Natural killer cell (primary cell): ENCODE data around the gene THOP1. TPM values are rescaled to one million over a fixed set of nuclear protein-coding genes. Genes with fewer than 3 reads are reported as not detected.

Source experiments
- ATAC-seq, 3 donors: fragments of 150-1000 bp in 2 of 3; fragments of 200-7000 bp in 1 of 3; cut with Tn5 transposase; 1 replicate in 1 of 3; 2 replicates in 2 of 3; pipeline ENCODE4 v1.10.0; 2021; ENCODE audit warnings: mild to moderate bottlenecking in 2 of 3, moderate library complexity in 2 of 3
- DNase-seq, 2 donors: peaks; one replicate each; pipeline versions ENCODE4 v3.0.0 to v3.0.0-alpha.2; 2013 to 2021; ENCODE audit warnings: mixed read lengths in 1 of 2
- H3K27ac ChIP-seq: one replicate; pipeline ENCODE4 v1.5.1; 2013; ENCODE audit warnings: mild to moderate bottlenecking, low read length
- H3K27me3 ChIP-seq: one replicate; pipeline ENCODE4 v1.6.1; 2013; ENCODE audit warnings: low read length; ENCODE audit not compliant: control insufficient read depth, insufficient read depth
- H3K36me3 ChIP-seq: one replicate; pipeline ENCODE4 v1.6.1; 2013; ENCODE audit warnings: low read length; ENCODE audit not compliant: control insufficient read depth, insufficient read depth
- H3K4me1 ChIP-seq: one replicate; pipeline ENCODE4 v1.6.1; 2013; ENCODE audit warnings: low read length; ENCODE audit not compliant: control insufficient read depth, insufficient read depth
- H3K4me3 ChIP-seq: one replicate; pipeline ENCODE4 v1.5.1; 2013; ENCODE audit warnings: low read length
- H3K9me3 ChIP-seq: one replicate; pipeline ENCODE4 v1.6.1; 2013; ENCODE audit warnings: low read length; ENCODE audit not compliant: control insufficient read depth, insufficient read depth
- H3K27ac Mint-ChIP-seq, 2 donors: one replicate each; pipeline ENCODE4 v1.8.0; 2022; ENCODE audit warnings: mild to moderate bottlenecking in 2 of 2, mixed read lengths in 2 of 2, moderate library complexity in 1 of 2
- H3K27me3 Mint-ChIP-seq, 2 donors: one replicate each; pipeline ENCODE4 v1.8.0; 2022; ENCODE audit warnings: low read depth in 2 of 2, mixed read lengths in 2 of 2
- H3K36me3 Mint-ChIP-seq: one replicate; pipeline ENCODE4 v1.8.0; 2022; ENCODE audit warnings: mixed read lengths
- H3K4me1 Mint-ChIP-seq, 2 donors: one replicate each; pipeline ENCODE4 v1.8.0; 2022; ENCODE audit warnings: mixed read lengths in 2 of 2
- H3K4me3 Mint-ChIP-seq: one replicate; pipeline ENCODE4 v1.8.0; 2022; ENCODE audit warnings: mild to moderate bottlenecking, moderate library complexity, mixed read lengths
- H3K9me3 Mint-ChIP-seq, 2 donors: one replicate each; pipeline ENCODE4 v1.8.0; 2022; ENCODE audit warnings: mixed read lengths in 2 of 2
- CTCF ChIP-seq: fragments of 200-600 bp; IDR thresholded peaks from one replicate; pipeline ENCODE4 v1.8.0; 2022; ENCODE audit warnings: antibody characterized with exemption
- WGBS: methylation state at CpG from one replicate; pipeline ENCODE4 v1.1.7; 2013; ENCODE audit warnings: missing lambda C conversion rate; ENCODE audit not compliant: insufficient coverage; 5-methylcytosine and 5-hydroxymethylcytosine counted together
- intact Hi-C: fragments of 100-400 bp; cut with micrococcal nuclease; formaldehyde crosslinking; loops from one replicate; pipeline ENCODE4 v1.14.2; 2022
- total RNA-seq, 4 donors: library from RNA; stranded (reverse); fragments of 120-200 nt in 1 of 4; gene quantifications; one replicate each; pipeline versions ENCODE4 v1.2.3 to v1.2.4, GENCODE V29; 2013 to 2022

The THOP1 gene
- total RNA-seq, 3 donors from 2014 or later (not counting 1 experiment from before 2014, with no cell fraction given) = 31.6 to 44.0 (median 33.4) TPM

- peaks cover 4 to 16% of the 10 kb centered on the region in 2 donors for H3K9me3 Mint-ChIP-seq
- peaks cover 41% of the 10 kb centered on the region for H3K36me3 Mint-ChIP-seq
- no peak overlapping the region for H3K4me3 Mint-ChIP-seq
- H3K4me1 ChIP-seq = no peaks in the 10 kb centered on the region
- intact Hi-C loops = no loop called here
- H3K4me1 Mint-ChIP-seq = peaks cover 8 to 11% of the 10 kb centered on the region in 2 donors
- ATAC-seq (no peak), DNase-seq (no peak)
- peaks cover 29% of the 10 kb centered on the region for H3K36me3 ChIP-seq
- no peak overlapping the region for H3K27ac ChIP-seq
- no peaks in the 10 kb centered on the region for H3K27me3 Mint-ChIP-seq
- no peaks in the 10 kb centered on the region for H3K27me3 ChIP-seq
- 95% methylated on average over 2 of the region's 3 CpGs for WGBS
- peaks cover 42% of the 10 kb centered on the region for H3K9me3 ChIP-seq
- no peak overlapping the region for H3K27ac Mint-ChIP-seq
- no peak overlapping the region for H3K4me3 ChIP-seq
- TF ChIP-seq CTCF = no peak
These were observed 69.5 kb downstream of the THOP1 start for GRCh38 chr19:2854849-2855248.

GRCh38 chr19:2856457-2857050 lies 71.3 kb downstream of the THOP1 start:
- Mint-ChIP-seq H3K4me1 (peaks cover 0 to 4% of the 10 kb centered on the region in 2 donors), H3K9me3 (peaks cover 4 to 16% of the 10 kb centered on the region in 2 donors), H3K27me3 (no peaks in the 10 kb centered on the region), H3K27ac (no peak overlapping the region), H3K4me3 (peak overlapping the region; percentile 13), H3K36me3 (peaks cover 35% of the 10 kb centered on the region)
- peak in 1 of 2 donors; percentile 77 for DNase-seq
- H3K36me3 ChIP-seq = peaks cover 21% of the 10 kb centered on the region
- intact Hi-C loops = no loop called here
- peaks cover 42% of the 10 kb centered on the region for H3K9me3 ChIP-seq
- no peak for ATAC-seq
- no peak overlapping the region for H3K27ac ChIP-seq
- no peaks in the 10 kb centered on the region for H3K4me1 ChIP-seq
- WGBS = 48% methylated on average over 5 of the region's 5 CpGs
- no peak for TF ChIP-seq CTCF
- H3K4me3 ChIP-seq = no peak overlapping the region
- no peaks in the 10 kb centered on the region for H3K27me3 ChIP-seq

GRCh38 chr19:2858864-2859263 lies 73.6 kb downstream of the THOP1 start:
- H3K27ac Mint-ChIP-seq = no peak overlapping the region
- DNase-seq (no peak), ATAC-seq (no peak)
- no peak for TF ChIP-seq CTCF
- H3K4me3 ChIP-seq = no peak overlapping the region
- peaks cover 2 to 10% of the 10 kb centered on the region in 2 donors for H3K9me3 Mint-ChIP-seq
- H3K36me3 ChIP-seq = no peaks in the 10 kb centered on the region
- H3K27me3 ChIP-seq = no peaks in the 10 kb centered on the region
- no peak overlapping the region for H3K27ac ChIP-seq
- H3K4me3 Mint-ChIP-seq = no peak overlapping the region
- H3K4me1 ChIP-seq = no peaks in the 10 kb centered on the region
- H3K9me3 ChIP-seq = peaks cover 24% of the 10 kb centered on the region
- peaks cover 0 to 4% of the 10 kb centered on the region in 2 donors for H3K4me1 Mint-ChIP-seq
- intact Hi-C loops = no loop called here
- H3K36me3 Mint-ChIP-seq = peaks cover 12% of the 10 kb centered on the region
- H3K27me3 Mint-ChIP-seq = no peaks in the 10 kb centered on the region
- WGBS = 82% methylated on average over 27 of the region's 27 CpGs

- DNase-seq = no peak
- TF ChIP-seq CTCF = no peak
- Histone ChIP-seq H3K4me3 (no peak overlapping the region), H3K4me1 (peaks cover 3% of the 10 kb centered on the region), H3K36me3 (no peaks in the 10 kb centered on the region), H3K9me3 (peaks cover 8% of the 10 kb centered on the region), H3K27ac (no peak overlapping the region), H3K27me3 (no peaks in the 10 kb centered on the region)
- Mint-ChIP-seq H3K4me3 (no peak overlapping the region), H3K36me3 (no peaks in the 10 kb centered on the region), H3K9me3 (no peaks in the 10 kb centered on the region), H3K27me3 (peaks cover 3 to 7% of the 10 kb centered on the region in 2 donors), H3K4me1 (no peaks in the 10 kb centered on the region), H3K27ac (no peak overlapping the region)
- 91% methylated on average over 10 of the region's 10 CpGs for WGBS
- ATAC-seq = no peak
- intact Hi-C loops = no loop called here
These were observed 78.5 kb downstream of the THOP1 start for GRCh38 chr19:2863816-2864215.
